ENCODE results near the gene MLLT11. TPM values are rescaled to one million over a fixed set of nuclear protein-coding genes. Genes with fewer than 3 reads are reported as not detected.

The MLLT11 gene
- total RNA-seq, 1 donor from 2014 or later = 29.5 TPM

DNA sequence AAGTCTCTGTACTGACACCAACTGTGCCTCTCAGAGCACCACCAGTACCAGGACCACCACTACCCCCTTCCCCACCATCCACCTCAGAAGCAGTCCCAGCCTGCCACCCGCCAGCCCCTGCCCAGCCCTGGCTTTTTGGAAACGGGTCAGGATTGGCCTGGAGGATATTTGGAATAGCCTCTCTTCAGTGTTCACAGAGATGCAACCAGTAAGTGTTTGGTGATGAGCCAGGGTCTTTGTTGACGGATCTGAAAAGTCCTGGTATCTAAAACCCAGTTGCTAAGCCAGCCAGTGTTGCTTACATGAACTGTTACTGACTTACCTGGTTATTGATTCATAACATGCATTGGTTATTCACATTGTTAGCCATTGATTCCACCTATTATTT lies 11.6 kb upstream of the MLLT11 start:
- peak overlapping the region; percentile 94 for H3K27ac Mint-ChIP-seq
- H3K36me3 Mint-ChIP-seq (ENCODE audit: insufficient read depth) = peaks cover 4% of the 10 kb centered on the region
- H3K4me1 Mint-ChIP-seq (ENCODE audit: low read depth) = peaks cover 5% of the 10 kb centered on the region
- H3K27me3 Mint-ChIP-seq = no peaks in the 10 kb centered on the region
- no peak for DNase-seq (ENCODE audit: low spot score, unreplicated experiment)
- TF ChIP-seq, protein P1, sequence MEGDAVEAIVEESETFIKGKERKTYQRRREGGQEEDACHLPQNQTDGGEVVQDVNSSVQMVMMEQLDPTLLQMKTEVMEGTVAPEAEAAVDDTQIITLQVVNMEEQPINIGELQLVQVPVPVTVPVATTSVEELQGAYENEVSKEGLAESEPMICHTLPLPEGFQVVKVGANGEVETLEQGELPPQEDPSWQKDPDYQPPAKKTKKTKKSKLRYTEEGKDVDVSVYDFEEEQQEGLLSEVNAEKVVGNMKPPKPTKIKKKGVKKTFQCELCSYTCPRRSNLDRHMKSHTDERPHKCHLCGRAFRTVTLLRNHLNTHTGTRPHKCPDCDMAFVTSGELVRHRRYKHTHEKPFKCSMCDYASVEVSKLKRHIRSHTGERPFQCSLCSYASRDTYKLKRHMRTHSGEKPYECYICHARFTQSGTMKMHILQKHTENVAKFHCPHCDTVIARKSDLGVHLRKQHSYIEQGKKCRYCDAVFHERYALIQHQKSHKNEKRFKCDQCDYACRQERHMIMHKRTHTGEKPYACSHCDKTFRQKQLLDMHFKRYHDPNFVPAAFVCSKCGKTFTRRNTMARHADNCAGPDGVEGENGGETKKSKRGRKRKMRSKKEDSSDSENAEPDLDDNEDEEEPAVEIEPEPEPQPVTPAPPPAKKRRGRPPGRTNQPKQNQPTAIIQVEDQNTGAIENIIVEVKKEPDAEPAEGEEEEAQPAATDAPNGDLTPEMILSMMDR (IDR thresholded peaks at IDR 0.05; ENCODE audit: unreplicated experiment) = no peak
- H3K9me3 Mint-ChIP-seq (ENCODE audit: low read depth) = no peaks in the 10 kb centered on the region
- peak overlapping the region; percentile 87 for H3K4me3 Mint-ChIP-seq (ENCODE audit: low read depth)

DNA sequence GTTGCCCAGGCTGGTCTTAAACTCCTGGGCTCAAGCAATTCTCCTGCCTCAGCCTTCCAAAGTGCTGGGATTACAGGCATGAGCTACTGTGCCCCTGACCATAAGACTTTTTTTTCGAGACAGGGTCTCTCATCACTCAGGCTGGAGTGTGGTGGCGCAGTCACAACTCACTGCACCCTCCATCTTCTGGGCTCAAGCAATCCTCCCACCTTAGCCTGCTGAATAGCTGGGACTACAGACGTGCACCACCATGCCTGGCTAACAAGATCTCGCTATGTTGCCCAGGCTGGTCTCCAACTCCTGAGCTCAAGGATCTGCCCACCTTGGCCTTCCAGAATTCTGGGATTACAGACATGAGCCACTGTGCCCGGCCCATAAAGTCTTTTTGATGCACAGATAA lies 10.7 kb upstream of the MLLT11 start:
- H3K4me3 Mint-ChIP-seq (ENCODE audit: low read depth) = peak overlapping the region; percentile 37
- no peaks in the 10 kb centered on the region for H3K27me3 Mint-ChIP-seq
- peaks cover 5% of the 10 kb centered on the region for H3K4me1 Mint-ChIP-seq (ENCODE audit: low read depth)
- DNase-seq (ENCODE audit: low spot score, unreplicated experiment) = no peak
- H3K36me3 Mint-ChIP-seq (ENCODE audit: insufficient read depth) = peaks cover 5% of the 10 kb centered on the region
- TF ChIP-seq, protein P1 (IDR thresholded peaks at IDR 0.05; ENCODE audit: unreplicated experiment) = no peak
- H3K9me3 Mint-ChIP-seq (ENCODE audit: low read depth) = no peaks in the 10 kb centered on the region
- no peak overlapping the region for H3K27ac Mint-ChIP-seq

GRCh38 chr1:151050051-151050688 lies 10.0 kb upstream of the MLLT11 start:
- H3K4me1 Mint-ChIP-seq (ENCODE audit: low read depth) = peaks cover 7% of the 10 kb centered on the region
- no peaks in the 10 kb centered on the region for H3K27me3 Mint-ChIP-seq
- peaks cover 9% of the 10 kb centered on the region for H3K36me3 Mint-ChIP-seq (ENCODE audit: insufficient read depth)
- TF ChIP-seq, protein P1 (IDR thresholded peaks at IDR 0.05; ENCODE audit: unreplicated experiment) = no peak
- H3K4me3 Mint-ChIP-seq (ENCODE audit: low read depth) = no peak overlapping the region
- H3K27ac Mint-ChIP-seq = no peak overlapping the region
- no peaks in the 10 kb centered on the region for H3K9me3 Mint-ChIP-seq (ENCODE audit: low read depth)
- no peak for DNase-seq (ENCODE audit: low spot score, unreplicated experiment)

- peaks cover 14% of the 10 kb centered on the region for H3K36me3 Mint-ChIP-seq (ENCODE audit: insufficient read depth)
These were observed 8.7 kb upstream of the MLLT11 start for GRCh38 chr1:151051356-151052009.

GRCh38 chr1:151054971-151055547 lies 5.1 kb upstream of the MLLT11 start:
- Mint-ChIP-seq H3K4me3 (ENCODE audit: low read depth) (no peak overlapping the region), H3K9me3 (ENCODE audit: low read depth) (no peaks in the 10 kb centered on the region), H3K4me1 (ENCODE audit: low read depth) (peaks cover 30% of the 10 kb centered on the region), H3K27me3 (no peaks in the 10 kb centered on the region), H3K36me3 (ENCODE audit: insufficient read depth) (peaks cover 21% of the 10 kb centered on the region), H3K27ac (no peak overlapping the region)
- no peak for DNase-seq (ENCODE audit: low spot score, unreplicated experiment)
- TF ChIP-seq, protein P1 (IDR thresholded peaks at IDR 0.05; ENCODE audit: unreplicated experiment) = no peak

More at GRCh38 chr1:151051356-151052009, 8.7 kb upstream of the MLLT11 start:
- Mint-ChIP-seq H3K27me3 (no peaks in the 10 kb centered on the region), H3K4me3 (ENCODE audit: low read depth) (no peak overlapping the region), H3K4me1 (ENCODE audit: low read depth) (peaks cover 16% of the 10 kb centered on the region), H3K27ac (no peak overlapping the region), H3K9me3 (ENCODE audit: low read depth) (no peaks in the 10 kb centered on the region)
- DNase-seq (ENCODE audit: low spot score, unreplicated experiment) = no peak
- TF ChIP-seq, protein P1 (IDR thresholded peaks at IDR 0.05; ENCODE audit: unreplicated experiment) = no peak
